HEK293 (cell line): ENCODE data around the gene ZNHIT2.

Experiments
- HOXD13 ChIP-seq: sonication (generic); formaldehyde crosslinking; IDR thresholded peaks from 2 replicates; pipeline ENCODE4 v1.8.0; 2022; ENCODE audit warnings: missing genetic modification reagents, borderline replicate concordance
- KLF1 ChIP-seq: fragments of 450-650 bp; formaldehyde crosslinking; IDR thresholded peaks from 2 replicates; pipeline ENCODE4 v1.5.1; 2016; ENCODE audit warnings: missing biosample characterization, missing genetic modification characterization
- MYNN ChIP-seq: fragments of 450-650 bp; formaldehyde crosslinking; IDR thresholded peaks from 2 replicates; pipeline ENCODE4 v1.5.1; 2016; ENCODE audit warnings: missing biosample characterization, missing genetic modification characterization, borderline replicate concordance
- PBX3 ChIP-seq: sonication (generic); formaldehyde crosslinking; IDR thresholded peaks from 2 replicates; pipeline ENCODE4 v1.8.1; 2022; ENCODE audit warnings: mild to moderate bottlenecking, moderate library complexity, missing genetic modification reagents
- PRDM4 ChIP-seq: fragments of 450-650 bp; formaldehyde crosslinking; IDR thresholded peaks from 2 replicates; pipeline ENCODE4 v1.5.1; 2017; ENCODE audit warnings: missing biosample characterization, missing genetic modification characterization
- PRDM6 ChIP-seq: fragments of 450-650 bp; formaldehyde crosslinking; IDR thresholded peaks from 2 replicates; pipeline ENCODE4 v1.5.1; 2017; ENCODE audit warnings: missing biosample characterization, missing genetic modification characterization
- ZBTB48 ChIP-seq: fragments of 450-650 bp; formaldehyde crosslinking; IDR thresholded peaks from 2 replicates; pipeline ENCODE4 v1.5.1; 2016; ENCODE audit warnings: missing biosample characterization, missing genetic modification characterization
- ZFHX2 ChIP-seq: fragments of 450-650 bp; formaldehyde crosslinking; conservative IDR thresholded peaks from 2 replicates; pipeline ENCODE4 v1.5.1; 2016; ENCODE audit warnings: missing biosample characterization, missing genetic modification characterization
- ZNF114 ChIP-seq: fragments of 450-650 bp; formaldehyde crosslinking; IDR thresholded peaks from 2 replicates; pipeline ENCODE4 v1.5.0; 2017; ENCODE audit warnings: missing biosample characterization, missing genetic modification characterization
- ZNF146 ChIP-seq: fragments of 450-650 bp; formaldehyde crosslinking; IDR thresholded peaks from 2 replicates; pipeline ENCODE4 v1.5.1; 2016; ENCODE audit warnings: missing biosample characterization, missing genetic modification characterization
- ZNF239 ChIP-seq: fragments of 450-650 bp; formaldehyde crosslinking; IDR thresholded peaks from 2 replicates; pipeline ENCODE4 v1.5.1; 2016; ENCODE audit warnings: missing biosample characterization, missing genetic modification characterization
- ZNF341 ChIP-seq: fragments of 450-650 bp; formaldehyde crosslinking; IDR thresholded peaks from 2 replicates; pipeline ENCODE4; 2016; ENCODE audit warnings: low read depth, missing biosample characterization, missing genetic modification characterization
- ZNF354C ChIP-seq: fragments of 450-650 bp; formaldehyde crosslinking; IDR thresholded peaks from 2 replicates; pipeline ENCODE4 v1.5.1; 2016; ENCODE audit warnings: missing biosample characterization, missing genetic modification characterization, low read depth, borderline replicate concordance
- ZNF37A ChIP-seq: fragments of 450-650 bp; IDR thresholded peaks from 2 replicates; pipeline ENCODE4 v1.5.1; 2018; ENCODE audit warnings: missing biosample characterization, missing genetic modification characterization
- ZNF416 ChIP-seq: fragments of 450-650 bp; formaldehyde crosslinking; IDR thresholded peaks from 2 replicates; pipeline ENCODE4 v1.5.1; 2016; ENCODE audit warnings: missing biosample characterization, missing genetic modification characterization
- ZNF510 ChIP-seq: fragments of 450-650 bp; formaldehyde crosslinking; IDR thresholded peaks from 2 replicates; pipeline ENCODE4 v1.5.1; 2018; ENCODE audit warnings: mild to moderate bottlenecking, missing genetic modification characterization, missing biosample characterization; ENCODE audit not compliant: insufficient replicate concordance
- ZNF518A ChIP-seq: fragments of 450-650 bp; formaldehyde crosslinking; conservative IDR thresholded peaks from 2 replicates; pipeline ENCODE4 v1.5.1; 2016; ENCODE audit warnings: low read depth, missing biosample characterization, missing genetic modification characterization
- ZNF529 ChIP-seq: fragments of 450-650 bp; formaldehyde crosslinking; IDR thresholded peaks from 2 replicates; pipeline ENCODE4 v1.5.1; 2017; ENCODE audit warnings: missing genetic modification characterization, missing biosample characterization; ENCODE audit not compliant: insufficient replicate concordance
- ZNF558 ChIP-seq: fragments of 450-650 bp; formaldehyde crosslinking; IDR thresholded peaks from 2 replicates; pipeline ENCODE4 v1.5.1; 2016; ENCODE audit warnings: missing biosample characterization, missing genetic modification characterization
- ZNF561 ChIP-seq: fragments of 450-650 bp; IDR thresholded peaks from 2 replicates; pipeline ENCODE4 v1.5.1; 2018; ENCODE audit warnings: missing biosample characterization, missing genetic modification characterization, borderline replicate concordance
- ZNF585B ChIP-seq: fragments of 450-650 bp; formaldehyde crosslinking; IDR thresholded peaks from 2 replicates; pipeline ENCODE4 v1.5.1; 2016; ENCODE audit warnings: missing biosample characterization, missing genetic modification characterization
- ZNF596 ChIP-seq: fragments of 450-650 bp; IDR thresholded peaks from 2 replicates; pipeline ENCODE4 v1.5.0; 2018; ENCODE audit warnings: missing biosample characterization, mild to moderate bottlenecking, missing genetic modification characterization, moderate library complexity
- ZNF639 ChIP-seq: fragments of 450-650 bp; formaldehyde crosslinking; IDR thresholded peaks from 2 replicates; pipeline ENCODE4 v1.5.1; 2016; ENCODE audit warnings: missing biosample characterization, missing genetic modification characterization
- ZNF785 ChIP-seq: fragments of 450-650 bp; formaldehyde crosslinking; IDR thresholded peaks from 2 replicates; pipeline ENCODE4 v1.5.1; 2016; ENCODE audit warnings: missing biosample characterization, missing genetic modification characterization

The ZNHIT2 gene

GRCh38 chr11:65083834-65084597, 33.5 kb downstream of the ZNHIT2 start, which contains the start of the genes CDCA5 and ZFPL1 (continued):
- TF ChIP-seq HOXD13 (no peak), ZNF558 (tag by site-specific recombination) (no peak), KLF1 (tag by site-specific recombination) (peak; percentile 73), ZNF639 (tag by site-specific recombination) (peak; percentile 65), ZNF146 (no peak), ZNF561 (peak; percentile 46; the same call in 1 of the 2 replicates), PRDM6 (tag by site-specific recombination) (no peak), ZNF341 (no peak), ZNF510 (tag by site-specific recombination) (no peak), PBX3 (CRISPR knock-in tag) (peak; percentile 65; the same call in 1 of the 2 replicates), ZFHX2 (no peak; the same call in 1 of the 2 replicates), PRDM4 (tag by site-specific recombination) (no peak), ZNF239 (tag by site-specific recombination) (no peak), ZNF529 (tag by site-specific recombination) (no peak), ZNF585B (no peak), ZNF518A (tag by site-specific recombination) (peak; percentile 51; the same call in 1 of the 2 replicates), ZNF785 (tag by site-specific recombination) (no peak), ZNF354C (tag by site-specific recombination) (no peak), ZNF114 (tag by site-specific recombination) (no peak), ZBTB48 (peak; percentile 88), ZNF596 (no peak), ZNF37A (tag by site-specific recombination) (no peak), ZNF416 (tag by site-specific recombination) (no peak), MYNN (tag by site-specific recombination) (no peak)
